GM18505 (cell line): ENCODE measurements around the gene PFN3.
"Not testable (repeated sequence)": the region's sequence is repeated elsewhere in the genome, so short reads cannot be mapped to it uniquely, and the experiment has no call there.

ENCODE experiments used
- ATAC-seq: cut with Tn5 transposase; IDR thresholded peaks from one replicate; pipeline ENCODE4 v1.9.1; 2021; ENCODE audit not compliant: unreplicated experiment
- POLR2A ChIP-seq: IDR thresholded peaks from 4 replicates; pipeline ENCODE4 v1.6.1; 2011; ENCODE audit warnings: borderline replicate concordance; ENCODE audit not compliant: insufficient read depth, insufficient read length; ENCODE audit errors: extremely low read depth

Gene PFN3

GRCh38 chr5:177385720-177386119 lies 14.7 kb downstream of the PFN3 start:
- TF ChIP-seq POLR2A = no peak
- no peak for ATAC-seq

DNA sequence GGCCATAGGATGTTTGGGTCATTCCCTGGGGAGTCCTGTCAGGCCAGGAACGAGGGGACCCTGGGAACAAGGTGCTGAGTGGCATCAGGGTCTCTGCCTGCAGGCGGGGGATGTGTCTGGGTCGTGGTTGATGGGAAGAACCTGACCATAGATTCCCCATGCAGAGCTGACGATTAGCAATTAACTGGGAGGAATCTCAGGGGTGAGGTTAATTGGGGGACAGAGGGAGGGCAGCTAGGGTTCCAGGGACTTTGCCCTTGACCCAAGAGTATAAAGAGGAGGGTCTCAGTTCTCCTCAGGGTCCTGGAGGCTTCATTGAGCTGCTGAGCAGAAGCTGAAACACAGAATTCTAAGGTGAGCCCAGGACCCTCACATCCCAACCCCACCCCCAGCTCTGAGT lies 16.3 kb downstream of the PFN3 start, which contains the start of gene SLC34A1:
Gene SLC34A1 (plus strand): TSS at position 301 of the 400 bp plus-strand sequence. CDS start 1,308 bp downstream, outside the sequence.
- no peak for TF ChIP-seq POLR2A
- ATAC-seq = no peak

GRCh38 chr5:177383181-177383580 lies 17.3 kb downstream of the PFN3 start:
- TF ChIP-seq POLR2A = no peak
- no peak for ATAC-seq

GRCh38 chr5:177382423-177383029 lies 17.9 kb downstream of the PFN3 start:
- ATAC-seq = no peak
- no peak for TF ChIP-seq POLR2A

DNA sequence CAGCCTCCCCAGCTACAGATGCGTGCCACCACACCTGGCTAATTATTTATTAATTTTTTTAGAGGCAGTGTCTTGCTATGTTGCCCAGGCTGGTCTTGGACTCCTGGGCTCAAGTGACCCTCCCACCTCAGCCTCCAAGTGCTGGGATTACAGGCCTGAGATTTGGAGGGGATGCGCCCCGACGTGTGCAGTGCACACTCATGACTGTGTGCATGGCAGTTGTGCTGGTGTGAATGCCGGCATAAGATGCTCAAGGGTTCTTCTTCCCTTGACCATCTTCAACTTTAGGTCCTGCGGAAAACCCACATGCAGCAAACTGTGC lies 19.7 kb downstream of the PFN3 start:
- ATAC-seq = no peak
- no peak for TF ChIP-seq POLR2A

DNA sequence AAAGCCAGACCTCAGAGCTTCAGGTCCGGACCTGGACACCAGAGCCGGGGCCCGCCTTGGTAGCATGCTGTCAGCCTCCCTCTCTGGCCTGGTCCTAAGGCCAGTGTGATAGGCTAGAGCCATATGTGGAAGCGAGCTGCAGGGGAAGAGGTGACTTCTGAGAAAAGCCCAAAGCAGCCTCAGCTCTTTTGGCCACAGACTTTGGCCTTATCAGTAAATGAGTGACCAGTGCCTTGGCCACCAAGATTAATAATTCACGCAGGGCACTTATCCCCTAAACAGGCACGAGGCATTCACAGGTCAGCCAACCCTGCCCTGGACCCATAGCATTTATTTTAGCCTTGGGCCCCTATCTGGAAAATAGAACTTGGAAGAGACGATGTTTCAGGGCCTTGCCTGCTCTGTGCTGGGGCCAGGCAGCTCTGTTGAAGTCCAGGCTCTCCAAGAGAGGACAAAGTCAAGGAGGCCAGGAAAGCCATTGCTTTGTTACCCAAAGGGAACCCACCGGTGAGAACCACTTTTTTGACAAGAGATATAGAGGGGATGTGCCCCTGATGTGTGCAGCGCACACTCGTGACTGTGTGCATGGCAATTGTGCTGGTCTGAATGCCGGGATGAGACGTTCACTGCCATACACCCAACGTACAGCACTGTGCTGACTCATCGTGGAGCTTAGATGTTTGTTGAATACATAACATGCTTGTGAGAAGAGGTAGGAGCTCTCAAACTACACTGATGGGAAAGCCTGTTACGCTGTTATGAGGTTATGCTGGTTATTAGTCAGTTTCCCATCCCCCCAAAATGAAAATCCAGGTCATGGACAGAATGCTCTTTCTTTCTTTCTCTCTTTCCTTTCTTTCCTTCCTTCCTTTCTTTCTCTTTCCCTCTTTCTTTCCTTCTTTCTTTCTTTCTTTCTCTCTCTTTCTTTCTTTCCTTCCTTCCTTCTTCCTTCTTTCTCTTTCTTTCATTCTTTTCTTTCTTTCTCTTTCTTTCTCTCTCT lies 21.3 kb downstream of the PFN3 start:
- no peak for ATAC-seq
- no peak for TF ChIP-seq POLR2A

- no peak for ATAC-seq
- TF ChIP-seq POLR2A = no peak
These were observed 22.3 kb downstream of the PFN3 start for GRCh38 chr5:177377851-177378776.

DNA sequence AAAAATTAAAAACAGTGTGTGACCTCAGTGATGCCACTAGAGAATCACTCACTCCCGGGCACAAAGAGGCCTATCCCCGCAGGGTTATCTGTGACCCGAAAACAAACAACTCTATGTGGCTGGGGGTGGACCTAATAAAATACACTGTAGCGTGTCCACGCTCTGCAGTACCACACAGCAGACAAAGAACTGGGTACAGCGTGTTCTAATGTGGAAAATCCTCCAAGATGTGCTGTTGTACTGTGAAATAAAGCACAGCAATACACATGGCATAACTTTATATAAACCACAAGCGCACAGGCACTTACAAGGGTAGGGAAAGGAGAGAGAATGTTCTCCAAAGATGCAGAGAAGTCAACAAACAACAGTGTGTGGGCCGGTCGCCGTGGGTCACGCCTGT lies 24.4 kb downstream of the PFN3 start:
- ATAC-seq = no peak
- TF ChIP-seq POLR2A = no peak

- not testable (repeated sequence) for ATAC-seq
These were observed 24.9 kb downstream of the PFN3 start for GRCh38 chr5:177375516-177375915.

DNA sequence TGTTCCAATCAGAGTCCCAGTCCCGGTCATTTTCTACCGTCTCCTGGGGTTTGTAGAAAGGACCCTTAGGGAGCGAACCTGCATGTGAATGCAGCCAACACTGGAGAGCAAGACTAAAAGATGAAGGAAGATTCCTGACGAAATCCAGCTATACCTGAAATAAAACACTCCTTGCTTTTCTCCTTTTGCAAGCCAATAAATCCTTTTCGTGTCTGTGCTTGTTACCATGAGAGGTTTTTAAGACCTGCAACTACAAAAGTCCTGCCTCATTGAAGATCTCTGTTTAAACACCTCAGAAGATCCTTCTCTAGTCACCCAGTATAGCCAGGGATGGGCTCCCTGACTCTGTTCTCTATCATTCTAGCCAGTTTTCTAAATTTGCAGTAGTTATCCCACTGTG lies 26.2 kb downstream of the PFN3 start:
- TF ChIP-seq POLR2A = no peak
- no peak for ATAC-seq

DNA sequence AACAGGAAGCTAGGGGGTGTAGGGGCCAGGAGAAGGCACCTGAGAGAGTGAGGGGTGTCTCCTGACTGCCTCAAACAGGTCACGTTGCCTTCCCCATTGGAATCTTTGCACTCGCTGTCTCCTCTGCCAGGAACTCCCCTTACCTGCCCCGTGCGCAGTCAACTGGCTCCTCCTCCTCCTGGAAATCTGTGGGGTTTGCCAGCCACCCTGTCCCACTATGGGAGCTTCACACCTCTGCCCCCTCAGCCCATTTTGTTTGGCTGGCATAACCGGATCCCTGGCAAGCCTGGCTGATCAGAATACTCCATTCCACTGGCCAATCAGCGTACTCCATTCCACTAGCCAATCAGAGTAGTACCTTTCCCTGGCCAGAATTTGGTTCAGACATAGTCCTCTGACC lies 26.7 kb downstream of the PFN3 start:
- ATAC-seq = no peak
- TF ChIP-seq POLR2A = no peak

DNA sequence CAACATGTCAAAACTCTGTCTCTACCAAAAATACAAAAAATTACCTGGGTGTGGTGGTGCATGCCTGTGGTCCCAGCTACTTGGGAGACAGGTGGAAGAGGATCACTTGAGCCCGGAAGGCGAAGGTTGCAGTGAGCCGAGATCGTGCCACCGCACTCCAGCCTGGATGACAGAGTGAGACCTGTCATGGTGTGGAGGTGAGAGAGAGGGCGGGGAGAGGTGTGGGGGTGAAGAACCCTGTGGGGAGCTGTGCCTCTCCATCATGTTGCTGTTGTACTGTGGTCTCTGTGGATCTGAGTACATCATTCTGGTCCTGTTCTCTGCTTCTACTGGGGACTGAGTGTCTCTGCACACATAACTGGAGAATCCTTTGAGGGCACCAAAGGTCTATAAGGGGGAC lies 27.6 kb downstream of the PFN3 start:
- ATAC-seq = no peak
- TF ChIP-seq POLR2A = no peak
